ENCODE measurements around the gene ASPHD1. TPM values are rescaled to one million over a fixed set of nuclear protein-coding genes. Genes with fewer than 3 reads are reported as not detected.

ASPHD1 gene, protein sequence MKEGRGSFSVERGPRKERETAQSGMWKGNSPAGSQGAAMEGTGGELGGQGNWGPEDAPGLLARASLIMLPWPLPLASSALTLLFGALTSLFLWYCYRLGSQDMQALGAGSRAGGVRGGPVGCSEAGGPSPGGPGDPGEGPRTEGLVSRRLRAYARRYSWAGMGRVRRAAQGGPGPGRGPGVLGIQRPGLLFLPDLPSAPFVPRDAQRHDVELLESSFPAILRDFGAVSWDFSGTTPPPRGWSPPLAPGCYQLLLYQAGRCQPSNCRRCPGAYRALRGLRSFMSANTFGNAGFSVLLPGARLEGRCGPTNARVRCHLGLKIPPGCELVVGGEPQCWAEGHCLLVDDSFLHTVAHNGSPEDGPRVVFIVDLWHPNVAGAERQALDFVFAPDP
- total RNA-seq (2022; extraction: Qiagen RNA extraction; ENCODE audit: low read depth), result 20.9 to 30.7 TPM (median 28.3 TPM) in 5 replicates

DNA sequence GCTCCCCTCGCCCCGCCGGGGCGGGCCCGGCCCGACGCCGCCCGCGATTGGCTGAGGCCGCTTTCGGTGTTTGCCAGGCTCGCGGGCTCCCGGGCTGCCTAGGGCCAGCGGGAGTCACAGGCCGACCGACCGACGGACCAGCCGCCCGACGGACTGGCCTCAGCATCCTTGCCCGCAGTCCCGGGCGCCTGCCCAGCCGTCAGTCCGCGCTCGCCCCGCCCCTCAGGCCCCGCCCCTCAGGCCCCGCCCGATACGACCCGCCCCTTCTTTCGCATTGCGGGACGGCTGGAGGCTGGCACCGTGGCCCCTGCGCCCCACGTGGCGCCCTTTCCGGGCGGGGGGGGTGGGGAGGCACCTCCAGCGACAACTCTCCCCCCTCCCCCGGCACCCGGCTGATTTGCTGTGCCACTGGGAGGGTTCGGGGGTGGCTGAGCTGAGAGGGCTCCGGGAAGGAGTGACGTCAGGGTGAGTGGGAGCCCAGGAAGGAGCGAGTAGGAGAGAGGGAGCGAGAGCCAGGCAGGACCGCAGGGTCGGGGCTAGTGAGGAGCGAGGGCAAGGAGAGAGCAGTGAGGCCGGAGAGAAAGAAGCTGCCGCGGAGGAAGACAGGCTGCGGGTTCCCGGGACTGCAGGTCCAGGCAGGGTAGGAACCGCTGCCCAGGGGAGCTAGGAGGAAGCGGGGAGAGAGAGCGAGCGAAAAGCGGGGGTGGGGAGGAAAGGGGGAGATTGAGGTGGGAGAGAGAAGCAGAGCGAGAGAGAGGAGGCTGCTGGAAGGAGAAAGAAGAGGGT, at the start of gene ASPHD1:
ASPHD1 (plus strand) TSS at position 387 of the 786 bp plus-strand sequence. CDS start 484 bp downstream, outside the sequence.

DNA sequence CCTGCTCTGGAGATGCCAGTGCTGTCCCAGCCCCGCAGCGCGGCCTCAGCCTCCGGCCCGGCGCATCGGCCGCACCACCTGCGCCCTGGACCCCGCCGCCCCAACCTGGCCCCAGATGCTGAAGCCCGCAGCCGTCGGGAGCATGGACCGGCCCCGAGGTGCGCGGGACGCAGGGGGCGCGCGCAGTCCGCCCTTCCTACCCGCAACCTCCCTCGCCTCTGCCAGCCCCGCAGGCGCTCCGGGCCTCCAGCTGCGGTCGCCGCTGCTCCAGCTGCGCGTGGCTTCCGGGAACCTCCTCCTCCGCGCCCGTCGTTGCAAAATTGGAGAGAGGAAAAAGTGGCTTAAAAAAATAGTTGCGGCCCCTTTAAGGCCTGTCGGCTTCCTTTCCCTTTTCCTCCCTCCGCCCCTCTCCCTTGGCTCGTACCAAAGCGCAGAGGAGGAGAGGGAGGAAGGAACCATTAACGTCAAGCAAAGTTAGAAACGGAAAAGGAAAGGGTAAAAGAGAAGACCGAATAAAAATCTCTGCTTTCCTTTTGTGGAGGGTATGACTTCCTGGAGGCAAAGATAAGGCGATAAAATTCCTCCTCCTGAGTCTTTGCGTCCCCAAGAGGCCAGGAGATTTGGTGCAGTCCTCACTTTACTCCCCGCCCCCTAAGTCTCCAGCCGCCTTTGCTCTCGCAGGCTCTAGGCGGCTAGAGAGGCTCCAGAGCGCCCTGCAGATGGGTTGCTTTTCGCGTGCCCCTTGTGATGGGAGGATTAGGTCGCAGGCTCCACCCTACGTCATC, 37.2 kb upstream of the ASPHD1 start, which contains the start of gene CDIPT:
CDIPT (minus strand) TSS at position 343 of the 785 bp plus-strand sequence. CDS start 369 bp downstream, outside the sequence.

DNA sequence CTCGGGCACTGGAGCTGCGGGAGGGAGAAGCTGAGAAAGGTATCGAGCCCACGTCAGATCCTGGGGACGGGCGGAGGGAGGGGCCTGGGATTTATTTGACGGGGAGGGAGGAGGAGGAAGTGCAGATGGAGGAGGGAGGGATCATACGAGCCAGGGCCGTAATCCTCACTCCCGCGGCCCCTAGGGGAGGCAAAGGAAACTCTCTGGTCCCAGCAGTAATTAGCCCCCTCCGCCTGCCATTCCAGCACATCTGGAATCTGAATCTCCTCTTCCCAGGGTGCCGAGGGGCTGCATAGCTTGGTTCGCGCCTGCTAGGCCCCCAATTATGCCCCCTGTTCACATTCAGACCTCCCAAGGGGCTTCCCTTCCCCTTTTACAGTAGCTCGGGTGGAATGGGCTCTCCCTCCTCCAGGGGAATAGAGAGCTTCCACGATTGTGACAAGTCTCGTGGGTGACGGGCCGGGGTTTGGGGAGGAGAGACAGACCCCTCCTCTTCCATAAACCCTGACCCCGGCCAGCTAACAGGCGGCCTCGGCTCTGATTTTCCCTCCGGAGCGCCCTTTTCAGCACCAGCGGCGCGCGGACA, 679 bp upstream of the ASPHD1 start, which contains the start of gene SEZ6L2:
SEZ6L2 (minus strand) TSS at position 35 of the 586 bp plus-strand sequence. CDS start 531 bp downstream, outside the sequence.

DNA sequence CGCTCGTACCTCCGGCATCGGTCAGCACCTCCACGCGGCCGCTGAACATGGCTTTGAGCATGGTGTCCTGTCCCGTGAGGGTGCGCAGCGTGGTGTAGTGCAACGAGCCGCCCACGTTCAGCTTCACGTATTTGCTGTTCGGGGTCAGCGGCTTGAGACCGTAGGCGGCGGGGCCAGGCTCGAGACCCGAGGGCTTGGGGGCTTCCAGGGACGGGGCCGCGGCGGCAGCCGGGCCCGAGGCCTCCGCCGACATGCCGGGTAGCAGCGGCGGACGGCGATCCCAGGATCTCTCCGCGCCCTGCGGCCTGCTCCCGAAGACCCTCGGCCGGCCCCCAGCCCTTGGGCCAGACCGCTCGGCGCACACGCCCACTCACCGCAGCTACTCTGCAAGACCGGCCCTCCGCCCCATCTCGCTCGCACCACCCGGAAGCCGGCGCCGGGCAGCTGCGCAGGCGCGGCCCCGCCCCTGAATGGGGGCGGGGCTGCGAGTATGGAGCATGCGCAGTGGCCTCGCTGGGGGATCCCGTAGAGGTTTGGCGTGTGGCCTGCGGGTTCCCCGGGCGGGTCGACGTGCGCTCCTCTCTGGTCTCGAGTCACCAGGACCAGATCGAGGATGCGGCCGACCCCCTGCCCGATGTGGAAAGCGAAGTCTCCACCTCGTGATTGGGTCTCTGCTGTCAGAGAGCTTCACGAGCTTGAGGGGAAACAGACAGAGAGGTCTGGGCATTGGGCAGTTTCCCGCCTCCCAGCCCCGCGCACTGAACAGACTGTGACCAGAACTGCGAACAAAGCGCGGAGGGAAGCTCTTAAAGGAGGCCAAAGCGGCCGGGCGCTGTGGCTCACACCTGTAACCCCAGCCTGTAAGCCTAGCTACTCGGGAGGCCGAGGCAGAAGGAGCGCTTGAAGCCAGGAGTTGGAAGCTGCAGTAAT, 25.8 kb downstream of the ASPHD1 start, which contains the start of gene KCTD13:
KCTD13 (minus strand) TSS at position 446 of the 930 bp plus-strand sequence; CDS start at position 253, 193 bp downstream.

Other genes with a start within 250 kb of the ASPHD1 start
- 0.01 TPM in 1 of 5 replicates, not detected in the others for gene SPN, start 237.2 kb upstream of the ASPHD1 start, total RNA-seq (2022; extraction: Qiagen RNA extraction; ENCODE audit: low read depth)
- gene QPRT, start 221.3 kb upstream of the ASPHD1 start, total RNA-seq (2022; extraction: Qiagen RNA extraction; ENCODE audit: low read depth), result 0.46 to 1.8 TPM (median 0.94 TPM) in 5 replicates
- gene C16orf54, start 154.5 kb upstream of the ASPHD1 start, total RNA-seq (2022; extraction: Qiagen RNA extraction; ENCODE audit: low read depth), result not detected in 5 replicates
- not detected in 5 replicates for gene ZG16, start 122.2 kb upstream of the ASPHD1 start, total RNA-seq (2022; extraction: Qiagen RNA extraction; ENCODE audit: low read depth)
- gene KIF22, start 109.7 kb upstream of the ASPHD1 start, total RNA-seq (2022; extraction: Qiagen RNA extraction; ENCODE audit: low read depth), result 81.9 to 103 TPM (median 93.7 TPM) in 5 replicates
- 155 to 199 TPM (median 183 TPM) in 5 replicates for gene MAZ, start 94.0 kb upstream of the ASPHD1 start, total RNA-seq (2022; extraction: Qiagen RNA extraction; ENCODE audit: low read depth)
- gene PRRT2, start 88.3 kb upstream of the ASPHD1 start, total RNA-seq (2022; extraction: Qiagen RNA extraction; ENCODE audit: low read depth), result 0.26 to 0.54 TPM (median 0.46 TPM) in 5 replicates
- gene PAGR1, start 84.3 kb upstream of the ASPHD1 start, total RNA-seq (2022; extraction: Qiagen RNA extraction; ENCODE audit: low read depth), result 41.2 to 51.3 TPM (median 48.8 TPM) in 5 replicates
- gene MVP, start 80.0 kb upstream of the ASPHD1 start, total RNA-seq (2022; extraction: Qiagen RNA extraction; ENCODE audit: low read depth), result 110 to 134 TPM (median 125 TPM) in 5 replicates
- 63.2 to 108 TPM (median 103 TPM) in 5 replicates for gene CDIPT, start 37.3 kb upstream of the ASPHD1 start, total RNA-seq (2022; extraction: Qiagen RNA extraction; ENCODE audit: low read depth)
- gene SEZ6L2, start 938 bp upstream of the ASPHD1 start, total RNA-seq (2022; extraction: Qiagen RNA extraction; ENCODE audit: low read depth), result 16.5 to 25.6 TPM (median 21.2 TPM) in 5 replicates
- 15.9 to 22.5 TPM (median 18.2 TPM) in 5 replicates for gene KCTD13, start 25.7 kb downstream of the ASPHD1 start, total RNA-seq (2022; extraction: Qiagen RNA extraction; ENCODE audit: low read depth)
- 79.8 to 104 TPM (median 96.6 TPM) in 5 replicates for gene TMEM219, start 61.6 kb downstream of the ASPHD1 start, total RNA-seq (2022; extraction: Qiagen RNA extraction; ENCODE audit: low read depth)
- 27.9 to 37.1 TPM (median 33.4 TPM) in 5 replicates for gene TAOK2, start 73.4 kb downstream of the ASPHD1 start, total RNA-seq (2022; extraction: Qiagen RNA extraction; ENCODE audit: low read depth)
- 13.3 to 18.0 TPM (median 15.7 TPM) in 5 replicates for gene HIRIP3, start 95.1 kb downstream of the ASPHD1 start, total RNA-seq (2022; extraction: Qiagen RNA extraction; ENCODE audit: low read depth)
- 103 to 113 TPM (median 109 TPM) in 5 replicates for gene INO80E, start 95.8 kb downstream of the ASPHD1 start, total RNA-seq (2022; extraction: Qiagen RNA extraction; ENCODE audit: low read depth)
- gene DOC2A, start 110.5 kb downstream of the ASPHD1 start, total RNA-seq (2022; extraction: Qiagen RNA extraction; ENCODE audit: low read depth), result 1.8 to 2.8 TPM (median 2.5 TPM) in 5 replicates
- gene C16orf92, start 122.7 kb downstream of the ASPHD1 start, total RNA-seq (2022; extraction: Qiagen RNA extraction; ENCODE audit: low read depth), result not detected in 5 replicates
- 0.23 to 0.58 TPM (median 0.30 TPM) in 5 replicates for gene TLCD3B, start 130.8 kb downstream of the ASPHD1 start, total RNA-seq (2022; extraction: Qiagen RNA extraction; ENCODE audit: low read depth)
- 1,596 to 1,951 TPM (median 1,926 TPM) in 5 replicates for gene ALDOA, start 165.3 kb downstream of the ASPHD1 start, total RNA-seq (2022; extraction: Qiagen RNA extraction; ENCODE audit: low read depth)
- gene PPP4C, start 175.5 kb downstream of the ASPHD1 start, total RNA-seq (2022; extraction: Qiagen RNA extraction; ENCODE audit: low read depth), result 123 to 151 TPM (median 142 TPM) in 5 replicates
- 0.25 to 0.53 TPM (median 0.32 TPM) in 4 of 5 replicates, not detected in the other for gene TBX6, start 191.4 kb downstream of the ASPHD1 start, total RNA-seq (2022; extraction: Qiagen RNA extraction; ENCODE audit: low read depth)
- 5.4 to 13.2 TPM (median 10.2 TPM) in 5 replicates for gene YPEL3, start 195.7 kb downstream of the ASPHD1 start, total RNA-seq (2022; extraction: Qiagen RNA extraction; ENCODE audit: low read depth)
- gene GDPD3, start 213.0 kb downstream of the ASPHD1 start, total RNA-seq (2022; extraction: Qiagen RNA extraction; ENCODE audit: low read depth), result 1.2 to 2.2 TPM (median 2.0 TPM) in 5 replicates
- 31.6 to 37.3 TPM (median 34.5 TPM) in 5 replicates for gene MAPK3, start 222.7 kb downstream of the ASPHD1 start, total RNA-seq (2022; extraction: Qiagen RNA extraction; ENCODE audit: low read depth)